ENCODE results near the gene FAM83E. TPM values are rescaled to one million over a fixed set of nuclear protein-coding genes. Genes with fewer than 3 reads are reported as not detected.

FAM83E gene
- polyA plus RNA-seq, 4 donors: 76.6 to 104 (median 93.5) TPM

Other genes with a start within 250 kb of the FAM83E start
- 100 to 1,000 TPM in 3 of 4 donors, 10 to 100 TPM in 1; 95.4 to 288 (median 166) TPM for gene KDELR1, start 223.5 kb downstream of the FAM83E start, polyA plus RNA-seq
- under 1 TPM in 2 of 4 donors, not detected in 2; 0.25 to 0.27 TPM for gene GRIN2D, start 221.4 kb downstream of the FAM83E start, polyA plus RNA-seq
- 10 to 100 TPM in 2 of 4 donors, 1 to 10 TPM in 2; 5.6 to 19.5 (median 12.8) TPM for gene GRWD1, start 169.1 kb downstream of the FAM83E start, polyA plus RNA-seq
- gene KCNJ14, start 159.5 kb downstream of the FAM83E start, polyA plus RNA-seq: under 1 TPM; 0.22 to 0.80 (median 0.35) TPM
- 10 to 100 TPM; 44.3 to 55.1 (median 54.8) TPM for gene CYTH2, start 145.7 kb downstream of the FAM83E start, polyA plus RNA-seq
- gene LMTK3, start 103.2 kb downstream of the FAM83E start, polyA plus RNA-seq: 1 to 10 TPM; 3.6 to 7.6 (median 7.1) TPM
- gene SULT2B1, start 62.9 kb downstream of the FAM83E start, polyA plus RNA-seq: 10 to 100 TPM in 3 of 4 donors, 1 to 10 TPM in 1; 3.4 to 28.1 (median 12.3) TPM
- 1 to 10 TPM in 1 of 4 donors, under 1 TPM in 1, not detected in 2; 0.22 to 4.9 TPM for gene SPACA4, start 8.3 kb downstream of the FAM83E start, polyA plus RNA-seq
- gene RPL18, start 4.1 kb upstream of the FAM83E start, polyA plus RNA-seq: 1,000 to 10,000 TPM; 2,041 to 3,184 (median 2,596) TPM
- 10 to 100 TPM; 22.1 to 85.7 (median 49.9) TPM for gene SPHK2, start 4.4 kb upstream of the FAM83E start, polyA plus RNA-seq
- 10 to 100 TPM in 3 of 4 donors, 1 to 10 TPM in 1; 7.1 to 40.3 (median 23.9) TPM for gene DBP, start 22.3 kb upstream of the FAM83E start, polyA plus RNA-seq
- gene CA11, start 31.1 kb upstream of the FAM83E start, polyA plus RNA-seq: 10 to 100 TPM in 1 of 4 donors, 1 to 10 TPM in 3; 3.8 to 21.2 (median 6.5) TPM
- gene NTN5, start 57.9 kb upstream of the FAM83E start, polyA plus RNA-seq: under 1 TPM in 2 of 4 donors, not detected in 2; 0.24 to 0.32 TPM
- 100 to 1,000 TPM in 3 of 4 donors, 10 to 100 TPM in 1; 64.8 to 201 (median 117) TPM for gene FUT2, start 80.9 kb upstream of the FAM83E start, polyA plus RNA-seq
- 1 to 10 TPM in 2 of 4 donors, under 1 TPM in 1, not detected in 1; 0.89 to 7.7 (median 1.1) TPM for gene MAMSTR, start 104.6 kb upstream of the FAM83E start, polyA plus RNA-seq
- 10 to 100 TPM in 1 of 4 donors, 1 to 10 TPM in 3; 1.3 to 13.5 (median 4.1) TPM for gene RASIP1, start 125.5 kb upstream of the FAM83E start, polyA plus RNA-seq
- gene IZUMO1, start 131.8 kb upstream of the FAM83E start, polyA plus RNA-seq: under 1 TPM in 2 of 4 donors, not detected in 2; 0.31 to 0.45 TPM
- 1 to 10 TPM in 2 of 4 donors, under 1 TPM in 2; 0.22 to 7.8 (median 1.1) TPM for gene FUT1, start 137.6 kb upstream of the FAM83E start, polyA plus RNA-seq
- under 1 TPM in 1 of 4 donors, not detected in 3; 0.09 TPM for gene FGF21, start 140.4 kb upstream of the FAM83E start, polyA plus RNA-seq
- gene BCAT2, start 196.0 kb upstream of the FAM83E start, polyA plus RNA-seq: 10 to 100 TPM; 16.2 to 70.9 (median 30.2) TPM
- gene HSD17B14, start 221.4 kb upstream of the FAM83E start, polyA plus RNA-seq: 100 to 1,000 TPM in 1 of 4 donors, 10 to 100 TPM in 1, 1 to 10 TPM in 1, not detected in 1; 4.4 to 102 (median 11.6) TPM

All from small intestine (tissue), 4 donors.